Measurements from ENCODE around the gene CALN1. TPM values are rescaled to one million over a fixed set of nuclear protein-coding genes. Genes with fewer than 3 reads are reported as not detected.

CALN1 gene
- total RNA-seq, 4 donors from 2014 or later, result under 0.01 to 1.2 (median 0.22) TPM; not detected in 1

DNA sequence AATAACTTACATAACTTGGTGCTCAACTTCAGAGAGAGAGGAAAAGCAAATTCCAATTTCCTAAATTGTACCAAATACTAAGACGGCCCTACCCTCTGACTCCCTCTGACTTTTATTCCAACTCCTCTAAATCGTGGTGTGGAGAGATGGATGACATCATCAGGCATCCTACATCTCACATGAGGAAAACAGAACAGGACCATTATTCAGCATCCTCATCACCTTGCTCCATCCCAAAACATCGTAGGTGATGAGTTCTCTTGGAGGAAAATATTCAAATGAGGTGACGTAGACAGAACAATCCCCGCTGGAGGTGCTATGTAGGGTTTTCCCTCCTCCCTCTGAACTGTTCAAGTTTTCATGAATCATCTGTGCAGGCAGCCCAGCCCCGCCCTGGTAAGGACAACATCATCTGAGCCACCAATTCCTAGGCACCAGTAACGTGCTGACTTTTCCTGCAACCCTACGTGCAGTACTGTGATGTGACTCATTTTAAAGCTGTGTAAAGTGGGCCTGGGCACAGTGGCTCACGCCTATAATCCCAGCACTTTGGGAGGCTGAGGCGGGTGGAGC lies 167.2 kb downstream of the CALN1 start:
- no peaks in the 10 kb centered on the region for H3K36me3 ChIP-seq
- 73 to 76% methylated on average over 10 of the region's 10 CpGs for WGBS, 2 donors
- no peak overlapping the region for H3K4me3 ChIP-seq
- no peaks in the 10 kb centered on the region for H3K4me1 ChIP-seq
- no peak overlapping the region for H3K27ac ChIP-seq
- TF ChIP-seq POLR2A (IDR thresholded peaks at IDR 0.05), result no peak
- TF ChIP-seq, protein P1, sequence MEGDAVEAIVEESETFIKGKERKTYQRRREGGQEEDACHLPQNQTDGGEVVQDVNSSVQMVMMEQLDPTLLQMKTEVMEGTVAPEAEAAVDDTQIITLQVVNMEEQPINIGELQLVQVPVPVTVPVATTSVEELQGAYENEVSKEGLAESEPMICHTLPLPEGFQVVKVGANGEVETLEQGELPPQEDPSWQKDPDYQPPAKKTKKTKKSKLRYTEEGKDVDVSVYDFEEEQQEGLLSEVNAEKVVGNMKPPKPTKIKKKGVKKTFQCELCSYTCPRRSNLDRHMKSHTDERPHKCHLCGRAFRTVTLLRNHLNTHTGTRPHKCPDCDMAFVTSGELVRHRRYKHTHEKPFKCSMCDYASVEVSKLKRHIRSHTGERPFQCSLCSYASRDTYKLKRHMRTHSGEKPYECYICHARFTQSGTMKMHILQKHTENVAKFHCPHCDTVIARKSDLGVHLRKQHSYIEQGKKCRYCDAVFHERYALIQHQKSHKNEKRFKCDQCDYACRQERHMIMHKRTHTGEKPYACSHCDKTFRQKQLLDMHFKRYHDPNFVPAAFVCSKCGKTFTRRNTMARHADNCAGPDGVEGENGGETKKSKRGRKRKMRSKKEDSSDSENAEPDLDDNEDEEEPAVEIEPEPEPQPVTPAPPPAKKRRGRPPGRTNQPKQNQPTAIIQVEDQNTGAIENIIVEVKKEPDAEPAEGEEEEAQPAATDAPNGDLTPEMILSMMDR (IDR thresholded peaks at IDR 0.05), result no peak
- TF ChIP-seq EP300 (IDR thresholded peaks at IDR 0.05), result no peak
- no peak for DNase-seq (ENCODE audit: low spot score in 2 of 2)
- H3K27me3 ChIP-seq, result no peaks in the 10 kb centered on the region
- H3K9me3 ChIP-seq, result peaks cover 0 to 28% (median 0%) of the 10 kb centered on the region in 4 donors

DNA sequence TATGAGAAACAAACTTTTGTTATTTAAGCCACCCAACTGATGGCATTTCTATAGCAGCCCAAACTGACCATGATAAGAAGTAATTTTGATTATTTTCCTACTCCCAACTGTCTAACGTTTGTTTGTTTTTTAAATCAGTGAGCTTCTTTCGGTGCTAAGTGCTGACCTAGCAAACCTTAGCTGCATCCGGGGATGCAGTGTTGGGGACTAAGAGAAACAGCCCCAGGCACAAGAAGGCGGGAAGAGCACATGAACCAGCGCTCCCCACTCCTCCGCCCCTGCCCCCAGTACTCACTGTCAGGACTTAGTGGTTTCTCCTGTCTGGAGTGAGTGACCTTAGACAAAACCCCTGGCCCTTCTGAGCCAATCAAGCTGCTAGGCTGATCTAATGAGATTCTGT lies 168.8 kb downstream of the CALN1 start:
- Histone ChIP-seq H3K27ac (no peak overlapping the region), H3K4me1 (no peaks in the 10 kb centered on the region), H3K27me3 (no peaks in the 10 kb centered on the region), H3K36me3 (no peaks in the 10 kb centered on the region), H3K4me3 (no peak overlapping the region), H3K9me3 (peaks cover 0 to 16% (median 0%) of the 10 kb centered on the region in 4 donors)
- no peak for DNase-seq (ENCODE audit: low spot score in 2 of 2)
- TF ChIP-seq, protein P1 (IDR thresholded peaks at IDR 0.05), result no peak
- TF ChIP-seq POLR2A (IDR thresholded peaks at IDR 0.05) (no peak), EP300 (IDR thresholded peaks at IDR 0.05) (no peak)
- WGBS, 2 donors, result 65 to 73% methylated on average over 6 of the region's 6 CpGs

DNA sequence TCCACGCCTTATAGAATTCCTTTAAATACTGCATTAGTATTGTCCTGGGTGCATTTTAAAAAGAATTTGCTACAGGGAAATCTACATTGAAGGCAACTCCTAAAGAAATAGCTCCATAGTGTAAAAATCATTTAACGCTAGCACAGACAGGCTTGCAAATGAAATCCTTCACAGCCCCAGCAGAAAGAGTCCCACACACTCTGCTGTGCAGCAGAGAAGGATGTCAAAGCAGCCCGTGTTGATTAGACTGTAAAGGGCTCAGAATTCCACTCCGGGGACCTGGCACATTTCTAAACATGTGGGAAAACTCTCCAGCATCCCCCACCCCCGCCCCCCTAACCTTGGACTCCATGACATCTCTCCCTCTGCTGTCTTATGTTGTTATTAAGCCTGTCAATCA lies 176.8 kb downstream of the CALN1 start:
- Histone ChIP-seq H3K4me1 (no peaks in the 10 kb centered on the region), H3K9me3 (peaks cover 0 to 9% (median 0%) of the 10 kb centered on the region in 4 donors), H3K27me3 (no peaks in the 10 kb centered on the region), H3K4me3 (no peak overlapping the region), H3K27ac (no peak overlapping the region), H3K36me3 (no peaks in the 10 kb centered on the region)
- no peak for DNase-seq (ENCODE audit: low spot score in 2 of 2)
- TF ChIP-seq POLR2A (IDR thresholded peaks at IDR 0.05) (no peak), EP300 (IDR thresholded peaks at IDR 0.05) (no peak)
- TF ChIP-seq, protein P1 (IDR thresholded peaks at IDR 0.05), result no peak
- WGBS, 2 donors, result 63 to 75% methylated on average over 5 of the region's 5 CpGs

DNA sequence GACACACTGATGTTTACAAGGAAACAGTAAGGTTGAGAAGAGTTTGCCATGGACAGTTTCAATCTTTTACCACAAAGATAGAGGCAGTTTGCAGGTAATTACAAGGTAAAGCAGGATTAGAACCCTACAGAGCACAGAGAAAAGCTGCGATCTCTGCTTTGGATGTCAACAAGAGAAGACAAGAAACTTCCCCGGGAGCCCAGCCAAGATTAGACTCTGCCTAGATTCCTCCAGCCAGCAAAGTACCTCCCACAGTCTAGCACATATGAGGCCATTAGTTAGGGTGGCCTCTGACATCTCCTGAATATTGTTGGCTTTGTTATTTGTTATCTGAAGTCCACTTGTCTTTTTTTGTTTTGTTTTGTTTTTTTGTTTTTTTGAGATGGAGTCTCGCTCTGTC lies 178.1 kb downstream of the CALN1 start:
- no peak overlapping the region for H3K27ac ChIP-seq
- no peak for TF ChIP-seq POLR2A (IDR thresholded peaks at IDR 0.05)
- no peak for TF ChIP-seq EP300 (IDR thresholded peaks at IDR 0.05)
- TF ChIP-seq, protein P1 (IDR thresholded peaks at IDR 0.05), result no peak
- DNase-seq (ENCODE audit: low spot score in 2 of 2), result no peak
- no peaks in the 10 kb centered on the region for H3K27me3 ChIP-seq
- 62 to 70% methylated on average over 3 of the region's 3 CpGs for WGBS, 2 donors
- H3K4me3 ChIP-seq, result no peak overlapping the region
- no peaks in the 10 kb centered on the region for H3K36me3 ChIP-seq
- no peaks in the 10 kb centered on the region for H3K4me1 ChIP-seq
- H3K9me3 ChIP-seq, result peaks cover 0 to 18% (median 0%) of the 10 kb centered on the region in 4 donors

DNA sequence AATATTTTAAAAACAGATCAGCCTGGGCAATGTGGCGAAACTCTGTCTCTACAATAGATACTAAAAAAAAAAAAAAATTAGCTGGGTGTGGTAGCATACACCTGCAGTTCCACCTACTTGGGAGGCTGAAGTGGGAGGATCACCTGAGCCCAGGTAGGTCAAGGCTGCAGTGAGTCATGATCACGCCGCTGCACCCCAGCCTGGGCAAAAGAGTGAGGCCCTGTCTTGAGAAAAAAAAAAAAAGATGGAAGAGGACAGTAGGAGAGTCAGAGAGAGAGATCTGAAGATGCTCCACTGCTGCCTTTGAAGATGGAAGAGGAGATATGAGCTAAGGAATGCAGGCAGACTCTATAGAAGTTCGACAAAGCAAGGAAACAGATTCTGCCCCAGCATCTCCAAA lies 181.9 kb downstream of the CALN1 start:
- WGBS, 2 donors, result 81 to 83% methylated on average over 4 of the region's 4 CpGs
- no peak overlapping the region for H3K4me3 ChIP-seq
- peaks cover 0 to 27% (median 0%) of the 10 kb centered on the region in 4 donors for H3K9me3 ChIP-seq
- DNase-seq (ENCODE audit: low spot score in 2 of 2), result no peak
- TF ChIP-seq EP300 (IDR thresholded peaks at IDR 0.05) (no peak), POLR2A (IDR thresholded peaks at IDR 0.05) (no peak)
- TF ChIP-seq, protein P1 (IDR thresholded peaks at IDR 0.05), result no peak
- H3K27ac ChIP-seq, result no peak overlapping the region
- no peaks in the 10 kb centered on the region for H3K36me3 ChIP-seq
- no peaks in the 10 kb centered on the region for H3K4me1 ChIP-seq
- H3K27me3 ChIP-seq, result no peaks in the 10 kb centered on the region
